ENCODE results near the gene SEPTIN11.

Gene SEPTIN11

DNA sequence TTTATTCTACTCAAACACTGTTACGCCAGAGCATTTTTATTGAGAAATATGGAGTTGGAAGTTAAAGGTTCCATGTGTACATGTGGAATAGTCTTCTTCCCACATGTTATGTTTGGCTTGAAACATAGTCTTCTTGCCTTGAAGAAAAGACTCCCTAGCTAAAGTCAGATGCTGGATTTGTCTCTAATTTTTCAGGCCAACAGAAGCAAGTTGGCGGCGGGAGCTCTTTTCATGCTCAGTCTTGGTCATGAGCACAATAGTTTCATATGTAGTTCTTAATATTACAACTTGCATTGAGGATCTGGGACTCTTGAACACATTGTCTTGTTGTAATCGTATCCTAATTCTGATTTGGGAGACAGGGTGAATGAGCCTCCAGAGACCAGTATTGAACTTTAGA is 19.4 kb downstream of the SEPTIN11 start:
- DNase-seq (ENCODE audit: insufficient read length, low spot score) (no peak), FAIRE-seq (no peak)
- TF ChIP-seq, protein P1, sequence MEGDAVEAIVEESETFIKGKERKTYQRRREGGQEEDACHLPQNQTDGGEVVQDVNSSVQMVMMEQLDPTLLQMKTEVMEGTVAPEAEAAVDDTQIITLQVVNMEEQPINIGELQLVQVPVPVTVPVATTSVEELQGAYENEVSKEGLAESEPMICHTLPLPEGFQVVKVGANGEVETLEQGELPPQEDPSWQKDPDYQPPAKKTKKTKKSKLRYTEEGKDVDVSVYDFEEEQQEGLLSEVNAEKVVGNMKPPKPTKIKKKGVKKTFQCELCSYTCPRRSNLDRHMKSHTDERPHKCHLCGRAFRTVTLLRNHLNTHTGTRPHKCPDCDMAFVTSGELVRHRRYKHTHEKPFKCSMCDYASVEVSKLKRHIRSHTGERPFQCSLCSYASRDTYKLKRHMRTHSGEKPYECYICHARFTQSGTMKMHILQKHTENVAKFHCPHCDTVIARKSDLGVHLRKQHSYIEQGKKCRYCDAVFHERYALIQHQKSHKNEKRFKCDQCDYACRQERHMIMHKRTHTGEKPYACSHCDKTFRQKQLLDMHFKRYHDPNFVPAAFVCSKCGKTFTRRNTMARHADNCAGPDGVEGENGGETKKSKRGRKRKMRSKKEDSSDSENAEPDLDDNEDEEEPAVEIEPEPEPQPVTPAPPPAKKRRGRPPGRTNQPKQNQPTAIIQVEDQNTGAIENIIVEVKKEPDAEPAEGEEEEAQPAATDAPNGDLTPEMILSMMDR (IDR thresholded peaks at IDR 0.05; ENCODE audit: insufficient read depth, missing control alignments): no peak

DNA sequence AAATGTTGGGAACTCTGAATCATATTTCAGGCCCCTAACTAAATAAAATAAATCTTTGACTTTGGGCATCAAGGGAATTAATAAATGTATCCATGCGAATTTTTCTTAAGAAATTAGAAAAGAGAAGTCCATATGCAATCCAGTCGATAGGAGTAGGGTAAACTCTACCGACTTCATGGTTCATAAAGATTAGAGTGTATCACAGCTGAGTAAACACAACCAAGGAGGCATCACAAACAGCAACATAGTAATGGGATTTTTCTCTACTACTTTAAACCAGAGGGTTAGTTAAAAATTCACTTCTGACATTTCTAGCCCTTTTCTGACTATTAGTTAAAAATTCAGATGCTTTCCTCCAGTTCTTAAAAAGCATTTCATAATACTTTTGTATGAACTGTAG is 19.9 kb downstream of the SEPTIN11 start:
- FAIRE-seq: no peak
- DNase-seq (ENCODE audit: insufficient read length, low spot score): no peak
- TF ChIP-seq, protein P1 (IDR thresholded peaks at IDR 0.05; ENCODE audit: insufficient read depth, missing control alignments): no peak

DNA sequence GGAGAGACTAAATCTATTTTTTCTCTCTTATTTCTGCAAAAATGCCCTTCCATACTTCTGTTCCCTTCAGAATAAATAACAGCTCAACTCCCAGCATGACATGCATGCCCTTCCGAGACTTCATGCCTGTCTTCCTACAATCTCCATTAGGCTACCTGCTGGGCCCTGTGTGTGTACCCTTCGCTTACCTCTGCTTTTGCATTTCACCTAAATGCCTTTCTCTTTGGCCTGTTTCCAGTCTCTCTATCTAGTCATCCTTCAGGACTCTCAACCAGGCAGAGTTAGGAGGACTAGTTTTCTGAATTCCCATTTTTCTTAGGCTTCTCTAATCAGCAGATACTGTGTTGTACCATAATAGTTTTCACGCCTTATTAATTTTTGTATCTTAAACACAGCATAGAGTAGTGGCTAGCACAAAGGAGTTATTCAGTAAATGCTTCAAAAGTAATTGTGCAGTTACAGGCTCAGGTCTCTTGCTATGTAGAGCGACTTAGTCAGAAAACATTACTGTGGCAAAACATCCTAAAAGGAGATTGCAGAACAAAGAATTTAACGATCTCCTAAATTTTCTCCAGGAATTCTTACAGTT is 20.5 kb downstream of the SEPTIN11 start:
- TF ChIP-seq, protein P1 (IDR thresholded peaks at IDR 0.05; ENCODE audit: insufficient read depth, missing control alignments): no peak
- FAIRE-seq (no peak), DNase-seq (ENCODE audit: insufficient read length, low spot score) (no peak)

- TF ChIP-seq, protein P1 (IDR thresholded peaks at IDR 0.05; ENCODE audit: insufficient read depth, missing control alignments): no peak
- DNase-seq (ENCODE audit: insufficient read length, low spot score): no peak
- no peak for FAIRE-seq
Measured at GRCh38 chr4:76972306-76972705, 22.8 kb downstream of the SEPTIN11 start.

DNA sequence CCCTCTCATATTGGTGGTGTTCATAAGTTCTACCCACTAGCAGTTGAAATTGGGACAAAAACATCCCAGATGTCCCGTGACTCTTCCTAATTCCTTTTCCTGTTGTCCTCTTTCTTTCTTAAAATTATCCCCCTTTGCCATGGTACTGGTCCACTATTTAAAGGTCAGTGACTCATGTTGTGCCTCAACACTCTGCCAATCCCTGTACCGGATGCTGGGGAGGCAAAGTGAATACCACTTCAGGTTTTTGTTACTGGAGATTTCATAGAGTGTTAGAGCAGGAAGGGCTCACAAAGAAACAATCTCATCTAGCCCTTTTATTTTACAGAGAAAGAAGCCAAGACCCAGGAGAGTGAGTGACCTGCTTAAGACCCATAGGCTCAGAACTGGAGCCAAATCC is 24.6 kb downstream of the SEPTIN11 start:
- DNase-seq (ENCODE audit: insufficient read length, low spot score): no peak
- TF ChIP-seq, protein P1 (IDR thresholded peaks at IDR 0.05; ENCODE audit: insufficient read depth, missing control alignments): no peak

GRCh38 chr4:76977113-76977512 is 27.6 kb downstream of the SEPTIN11 start:
- DNase-seq (ENCODE audit: insufficient read length, low spot score) (no peak), FAIRE-seq (no peak)
- TF ChIP-seq, protein P1 (IDR thresholded peaks at IDR 0.05; ENCODE audit: insufficient read depth, missing control alignments): no peak

More for the DNA sequence above, 24.6 kb downstream of the SEPTIN11 start:
- FAIRE-seq: no peak

DNA sequence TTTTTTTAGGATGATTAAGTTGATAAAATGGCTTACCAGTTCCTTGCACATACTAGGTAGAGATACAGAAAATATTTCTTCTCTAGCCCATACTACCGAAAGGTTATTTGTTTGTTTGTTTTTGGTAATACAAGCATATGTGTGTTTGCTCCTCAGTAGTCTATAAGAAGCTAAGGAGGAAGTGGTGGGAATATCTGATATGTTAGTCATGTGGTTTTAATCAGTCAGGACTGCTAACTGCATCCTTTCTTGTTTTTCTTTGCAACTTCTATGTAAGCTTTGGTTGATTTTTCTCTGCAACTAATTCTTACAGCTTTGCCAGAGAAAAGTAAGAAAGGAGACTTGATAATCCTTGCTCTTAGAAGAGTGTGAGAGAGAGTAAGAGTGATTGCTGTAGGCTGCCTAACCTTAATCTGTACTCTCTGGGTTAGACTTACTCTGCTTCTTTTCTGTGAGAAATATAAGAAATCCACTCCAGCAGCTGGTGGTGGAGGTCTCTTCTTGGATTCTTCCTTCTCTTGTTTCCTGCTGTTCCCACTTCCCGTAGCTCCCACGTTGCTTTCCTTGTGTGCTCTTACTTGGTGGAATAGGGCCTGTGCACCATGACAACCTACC is 28.3 kb downstream of the SEPTIN11 start:
- FAIRE-seq: no peak
- DNase-seq (ENCODE audit: insufficient read length, low spot score): no peak
- TF ChIP-seq, protein P1 (IDR thresholded peaks at IDR 0.05; ENCODE audit: insufficient read depth, missing control alignments): no peak
